Brain microvascular endothelial cell (primary cell): Measurements from ENCODE around the gene GNA15.

ENCODE experiments used
- DNase-seq: peaks from one replicate; pipeline ENCODE4 v3.0.0-alpha.2; 2020
- H3K27ac ChIP-seq: fragments of 250-450 bp; sonication (Bioruptor Pico); 2 replicates; pipeline ENCODE4 v1.5.1; 2020; ENCODE audit warnings: mild to moderate bottlenecking, moderate library complexity
- H3K27me3 ChIP-seq: fragments of 250-450 bp; sonication (Bioruptor Pico); replicated peaks from 2 replicates; pipeline ENCODE4 v1.5.1; 2020; ENCODE audit warnings: mild to moderate bottlenecking
- H3K36me3 ChIP-seq: fragments of 250-450 bp; sonication (Bioruptor Pico); replicated peaks from 2 replicates; pipeline ENCODE4 v1.5.1; 2020; ENCODE audit warnings: mild to moderate bottlenecking
- H3K4me3 ChIP-seq: 2 replicates; pipeline ENCODE4 v1.5.1; 2011; ENCODE audit warnings: low read depth, mild to moderate bottlenecking, control low read depth, low read length, moderate library complexity
- CTCF ChIP-seq: IDR thresholded peaks from 2 replicates; pipeline ENCODE4 v1.5.1; 2011; ENCODE audit warnings: low read depth, mild to moderate bottlenecking, moderate library complexity, low read length, control low read depth, inconsistent platforms; ENCODE audit errors: missing control alignments
- in situ Hi-C: cut with HindIII; loops from 2 replicates; pipeline ENCODE4 v1.10.0; 2017; ENCODE audit warnings: low sequenced_read_pairs, low pct_ligation_motif_present

GNA15 gene

DNA sequence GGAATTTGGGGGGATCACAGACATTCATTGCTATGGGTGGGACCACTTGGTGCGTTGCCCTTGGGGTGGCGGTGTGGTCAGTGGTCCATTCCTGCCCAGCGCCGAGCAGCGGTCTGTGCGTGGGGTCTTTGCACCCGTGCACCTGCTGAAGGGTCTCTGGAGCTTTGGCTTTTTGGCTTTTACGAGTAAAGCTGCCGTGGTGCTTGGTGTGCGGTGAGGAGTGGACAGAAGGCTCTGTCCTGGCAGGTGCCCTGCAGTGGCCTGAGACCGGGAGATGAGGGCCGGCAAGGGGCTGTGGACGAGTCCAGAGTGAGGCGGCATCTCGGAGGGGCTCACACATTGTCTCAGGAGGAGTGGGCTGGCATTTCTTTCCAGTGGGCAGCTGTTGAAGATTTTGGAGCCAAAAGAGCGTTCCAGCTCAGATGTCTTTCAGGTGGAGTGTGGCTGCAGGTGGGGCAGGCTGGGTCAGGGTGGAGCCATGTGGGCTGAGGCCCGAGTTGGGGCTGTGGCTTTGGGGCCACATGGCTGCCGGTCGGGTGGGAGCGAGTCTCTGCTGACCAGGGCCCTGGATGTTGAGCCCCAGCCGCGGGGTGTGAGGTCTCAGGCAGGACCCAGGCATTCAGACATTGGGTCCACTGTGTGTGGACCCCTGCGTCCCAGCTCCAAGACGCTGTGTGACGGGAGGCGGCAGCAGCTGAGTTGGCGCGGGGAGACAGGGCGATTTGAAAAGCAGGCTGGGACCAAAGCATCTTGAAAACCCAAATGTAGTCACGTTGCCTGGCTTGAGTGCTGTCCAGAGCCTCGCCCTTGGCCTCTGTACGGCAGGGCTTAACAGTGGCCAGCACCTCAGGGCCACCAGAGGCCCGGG lies 30.0 kb upstream of the GNA15 start:
- no peak for TF ChIP-seq CTCF
- DNase-seq: no peak
- Histone ChIP-seq H3K27ac (no peak overlapping the region), H3K4me3 (no peak overlapping the region), H3K27me3 (no peaks in the 10 kb centered on the region), H3K36me3 (no peaks in the 10 kb centered on the region)
- in situ Hi-C loops: no loop called here

GRCh38 chr19:3106509-3107141 lies 29.2 kb upstream of the GNA15 start:
- Histone ChIP-seq H3K4me3 (no peak overlapping the region), H3K27ac (no peak overlapping the region), H3K27me3 (no peaks in the 10 kb centered on the region), H3K36me3 (no peaks in the 10 kb centered on the region)
- in situ Hi-C loops: no loop called here
- no peak for TF ChIP-seq CTCF
- DNase-seq: no peak

- no peak overlapping the region for H3K27ac ChIP-seq
- TF ChIP-seq CTCF: no peak
- no peaks in the 10 kb centered on the region for H3K27me3 ChIP-seq
- no peaks in the 10 kb centered on the region for H3K36me3 ChIP-seq
- H3K4me3 ChIP-seq: no peak overlapping the region
- in situ Hi-C loops: no loop called here
- no peak for DNase-seq
These were observed 28.2 kb upstream of the GNA15 start for GRCh38 chr19:3107658-3108057.

DNA sequence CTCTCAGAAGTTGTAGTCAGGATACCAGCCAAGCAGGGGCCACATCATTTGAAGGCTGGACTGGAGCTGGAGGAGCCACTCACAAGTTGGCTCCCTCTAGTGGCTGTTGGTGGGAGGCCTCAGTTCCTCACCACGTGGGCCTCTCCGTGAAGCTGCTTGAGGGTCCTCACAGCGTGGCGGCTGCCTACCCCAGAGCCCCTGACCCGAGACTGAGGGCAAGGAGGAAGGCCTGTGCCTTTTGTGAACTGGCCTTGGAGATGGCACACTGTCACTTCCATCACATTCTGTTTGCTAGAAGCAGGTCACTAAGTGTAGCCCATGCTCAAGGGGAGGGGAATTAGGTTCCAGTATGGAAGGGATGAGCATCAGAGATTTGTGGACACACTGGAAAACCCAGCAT lies 27.1 kb upstream of the GNA15 start:
- TF ChIP-seq CTCF: peak; percentile 94
- Histone ChIP-seq H3K27ac (no peak overlapping the region), H3K4me3 (no peak overlapping the region), H3K36me3 (no peaks in the 10 kb centered on the region), H3K27me3 (no peaks in the 10 kb centered on the region)
- peak; percentile 55 for DNase-seq
- in situ Hi-C loops: no loop called here

GRCh38 chr19:3109491-3109890 lies 26.3 kb upstream of the GNA15 start:
- H3K4me3 ChIP-seq: no peak overlapping the region
- no peaks in the 10 kb centered on the region for H3K27me3 ChIP-seq
- H3K36me3 ChIP-seq: no peaks in the 10 kb centered on the region
- DNase-seq: no peak
- TF ChIP-seq CTCF: no peak
- in situ Hi-C loops: no loop called here
- H3K27ac ChIP-seq: no peak overlapping the region
